Effector memory CD4-positive, alpha-beta T cell (primary cell): ENCODE measurements around the gene TCERG1.
"Not testable (repeated sequence)": the region's sequence is repeated elsewhere in the genome, so short reads cannot be mapped to it uniquely, and the experiment has no call there.

Experiments
- DNase-seq, 3 donors: peaks; one replicate each; pipeline ENCODE4 v3.0.0-alpha.2; 2020
- H3K27ac ChIP-seq: 2 replicates; pipeline ENCODE4 v1.7.0; 2013; ENCODE audit warnings: mild to moderate bottlenecking, low read length, moderate library complexity; ENCODE audit not compliant: insufficient read depth, poor library complexity, severe bottlenecking
- H3K27me3 ChIP-seq: replicated peaks from 2 replicates; pipeline ENCODE4 v1.7.0; 2013; ENCODE audit warnings: mild to moderate bottlenecking, low read length; ENCODE audit not compliant: insufficient read depth, control insufficient read depth, poor library complexity, severe bottlenecking
- H3K36me3 ChIP-seq: 2 replicates; pipeline ENCODE4 v1.7.0; 2013; ENCODE audit warnings: mild to moderate bottlenecking, low read length, moderate library complexity; ENCODE audit not compliant: control insufficient read depth, insufficient read depth
- H3K4me1 ChIP-seq: 2 replicates; pipeline ENCODE4 v1.7.0; 2013; ENCODE audit warnings: low read length, mild to moderate bottlenecking; ENCODE audit not compliant: control insufficient read depth, insufficient read depth, poor library complexity, severe bottlenecking
- H3K4me3 ChIP-seq: 2 replicates; pipeline ENCODE4 v1.7.0; 2013; ENCODE audit warnings: low read length, low read depth, mild to moderate bottlenecking; ENCODE audit not compliant: insufficient read depth, poor library complexity, severe bottlenecking
- H3K9me3 ChIP-seq: 2 replicates; pipeline ENCODE4 v1.7.0; 2013; ENCODE audit warnings: mild to moderate bottlenecking, low read length, moderate library complexity; ENCODE audit not compliant: control insufficient read depth

Gene TCERG1

DNA sequence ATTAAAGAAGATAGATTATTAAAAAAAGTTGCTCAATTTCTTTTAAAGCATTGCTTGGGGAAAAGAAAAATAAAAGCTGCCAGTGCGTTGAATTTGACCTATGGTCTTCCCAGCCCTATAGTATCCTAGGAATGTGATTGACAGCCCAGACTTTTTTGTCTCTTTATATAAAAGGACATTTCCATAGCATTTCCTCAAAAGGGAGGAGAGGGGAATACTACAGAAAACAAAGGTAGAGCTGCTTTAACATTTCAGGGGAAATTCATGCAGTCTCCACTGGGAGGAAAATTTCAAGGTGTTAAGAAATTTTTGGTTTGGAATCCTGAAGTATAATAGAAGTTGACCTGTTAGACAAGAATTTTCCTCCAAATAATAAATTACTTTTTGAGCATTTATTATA, 86.7 kb downstream of the TCERG1 start:
- H3K27ac ChIP-seq: no peak overlapping the region
- H3K36me3 ChIP-seq: no peaks in the 10 kb centered on the region
- no peaks in the 10 kb centered on the region for H3K4me1 ChIP-seq
- no peak for DNase-seq
- H3K9me3 ChIP-seq: no peaks in the 10 kb centered on the region
- no peaks in the 10 kb centered on the region for H3K27me3 ChIP-seq
- H3K4me3 ChIP-seq: no peak overlapping the region

GRCh38 chr5:146538432-146538831, 91.3 kb downstream of the TCERG1 start:
- no peak overlapping the region for H3K4me3 ChIP-seq
- no peaks in the 10 kb centered on the region for H3K36me3 ChIP-seq
- no peaks in the 10 kb centered on the region for H3K9me3 ChIP-seq
- H3K4me1 ChIP-seq: no peaks in the 10 kb centered on the region
- no peak overlapping the region for H3K27ac ChIP-seq
- no peaks in the 10 kb centered on the region for H3K27me3 ChIP-seq
- no peak for DNase-seq

DNA sequence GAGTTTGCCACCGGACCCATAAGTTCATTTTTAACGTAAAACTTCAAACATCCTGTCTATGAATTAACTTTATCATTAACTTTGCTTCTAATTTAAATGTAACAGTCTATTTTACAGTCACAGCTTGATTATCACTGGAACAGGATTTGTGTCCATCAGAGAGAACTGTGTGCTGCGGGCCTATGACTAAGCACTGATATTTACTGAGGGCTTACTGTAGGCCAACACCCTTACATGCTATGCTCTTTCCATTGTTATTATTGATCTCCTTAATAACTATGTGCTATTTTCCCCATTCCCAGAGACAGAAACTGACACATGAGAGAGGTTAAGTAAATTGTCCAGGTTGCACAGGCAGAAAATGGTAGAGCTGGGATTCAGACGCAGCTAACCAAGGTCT, 92.8 kb downstream of the TCERG1 start:
- Histone ChIP-seq H3K36me3 (no peaks in the 10 kb centered on the region), H3K4me1 (no peaks in the 10 kb centered on the region), H3K4me3 (no peak overlapping the region), H3K27ac (no peak overlapping the region), H3K9me3 (no peaks in the 10 kb centered on the region), H3K27me3 (no peaks in the 10 kb centered on the region)
- no peak for DNase-seq

- H3K4me1 ChIP-seq: no peaks in the 10 kb centered on the region
- no peaks in the 10 kb centered on the region for H3K9me3 ChIP-seq
- no peak overlapping the region for H3K27ac ChIP-seq
- no peak for DNase-seq
- H3K27me3 ChIP-seq: no peaks in the 10 kb centered on the region
- H3K36me3 ChIP-seq: no peaks in the 10 kb centered on the region
- no peak overlapping the region for H3K4me3 ChIP-seq
Observed at GRCh38 chr5:146540414-146540813, 93.3 kb downstream of the TCERG1 start.

GRCh38 chr5:146541958-146542849, 95.1 kb downstream of the TCERG1 start:
- DNase-seq: peak; percentile 24 to 52 (median 38)
- Histone ChIP-seq H3K9me3 (no peaks in the 10 kb centered on the region), H3K36me3 (no peaks in the 10 kb centered on the region), H3K27ac (no peak overlapping the region), H3K4me3 (no peak overlapping the region), H3K4me1 (no peaks in the 10 kb centered on the region), H3K27me3 (no peaks in the 10 kb centered on the region)

DNA sequence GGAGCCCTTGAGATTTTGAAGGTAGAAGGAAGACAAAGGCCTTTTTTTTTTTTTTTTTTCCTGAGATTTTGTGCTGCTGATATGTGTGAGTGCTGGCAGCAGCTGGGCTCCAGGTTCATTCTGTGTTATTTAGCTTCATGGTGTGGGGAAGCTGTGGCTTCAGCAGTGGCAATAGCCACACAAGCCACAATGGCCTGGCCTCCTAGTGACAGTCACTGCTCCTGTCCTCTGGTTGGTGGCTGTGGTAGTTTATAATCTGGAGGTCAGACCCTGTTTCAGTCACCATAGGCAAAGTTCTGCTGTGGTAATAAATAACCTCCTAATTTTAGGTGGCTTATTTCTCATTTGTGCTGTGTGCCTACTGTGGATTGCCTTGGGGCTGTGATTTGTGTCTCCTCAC, 97.1 kb downstream of the TCERG1 start:
- Histone ChIP-seq H3K4me3 (no peak overlapping the region), H3K27me3 (no peaks in the 10 kb centered on the region), H3K4me1 (no peaks in the 10 kb centered on the region), H3K36me3 (no peaks in the 10 kb centered on the region), H3K9me3 (no peaks in the 10 kb centered on the region), H3K27ac (no peak overlapping the region)
- no peak for DNase-seq

DNA sequence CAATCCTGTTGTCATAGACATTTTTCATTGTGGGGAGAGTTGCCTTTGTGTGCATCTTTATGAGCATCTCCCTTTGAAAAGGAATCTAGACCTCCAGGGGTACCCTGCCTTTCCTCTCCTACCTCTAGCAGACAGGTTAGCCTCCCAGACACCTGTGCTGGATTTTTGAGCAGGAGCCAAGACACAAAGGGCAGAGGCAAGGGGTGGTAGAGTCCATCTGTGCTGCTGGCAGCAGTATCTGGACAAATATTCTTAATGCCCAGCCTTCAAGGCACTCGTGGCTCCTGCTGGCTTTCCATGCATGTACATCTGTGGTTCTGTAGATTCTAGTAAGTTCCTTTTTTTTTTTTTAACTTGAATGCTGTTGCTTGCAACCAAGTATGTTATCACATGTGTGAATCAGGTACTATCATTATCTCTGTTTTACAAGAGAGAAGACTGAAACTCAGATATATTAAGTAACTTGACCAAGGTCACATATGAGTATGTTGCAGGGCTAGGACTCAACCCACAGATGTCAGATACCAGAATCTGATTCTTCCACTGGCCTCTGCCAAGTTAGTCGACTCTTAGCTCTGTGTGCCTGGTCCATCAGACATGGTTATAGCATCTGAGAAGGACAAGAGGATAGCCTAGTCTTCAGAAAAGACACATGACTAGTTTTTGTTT, 101.8 kb downstream of the TCERG1 start:
- H3K9me3 ChIP-seq: no peaks in the 10 kb centered on the region
- no peaks in the 10 kb centered on the region for H3K4me1 ChIP-seq
- no peak for DNase-seq
- no peak overlapping the region for H3K4me3 ChIP-seq
- no peaks in the 10 kb centered on the region for H3K36me3 ChIP-seq
- H3K27ac ChIP-seq: no peak overlapping the region
- H3K27me3 ChIP-seq: no peaks in the 10 kb centered on the region

DNA sequence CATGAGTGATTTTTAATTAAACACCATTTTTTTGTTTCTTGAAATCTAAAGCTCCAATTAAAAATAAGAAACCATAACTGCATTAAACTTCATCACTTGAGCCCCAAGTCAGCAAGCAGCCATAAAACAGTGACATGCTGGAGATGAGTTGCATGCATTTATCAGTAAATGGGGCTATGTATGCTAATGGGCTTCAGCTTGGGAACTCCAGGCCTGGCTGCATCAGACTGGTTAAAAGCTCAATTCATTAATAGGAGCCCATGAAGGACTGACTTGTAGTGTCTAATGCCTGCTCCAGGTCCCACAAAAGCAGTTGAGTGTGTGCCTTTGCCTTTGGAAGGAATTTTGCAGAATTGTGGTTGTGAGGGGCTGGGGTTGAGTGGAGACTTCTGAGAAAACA, 102.5 kb downstream of the TCERG1 start:
- no peaks in the 10 kb centered on the region for H3K27me3 ChIP-seq
- no peak overlapping the region for H3K27ac ChIP-seq
- no peak for DNase-seq
- no peaks in the 10 kb centered on the region for H3K9me3 ChIP-seq
- H3K4me3 ChIP-seq: no peak overlapping the region
- no peaks in the 10 kb centered on the region for H3K36me3 ChIP-seq
- H3K4me1 ChIP-seq: no peaks in the 10 kb centered on the region

DNA sequence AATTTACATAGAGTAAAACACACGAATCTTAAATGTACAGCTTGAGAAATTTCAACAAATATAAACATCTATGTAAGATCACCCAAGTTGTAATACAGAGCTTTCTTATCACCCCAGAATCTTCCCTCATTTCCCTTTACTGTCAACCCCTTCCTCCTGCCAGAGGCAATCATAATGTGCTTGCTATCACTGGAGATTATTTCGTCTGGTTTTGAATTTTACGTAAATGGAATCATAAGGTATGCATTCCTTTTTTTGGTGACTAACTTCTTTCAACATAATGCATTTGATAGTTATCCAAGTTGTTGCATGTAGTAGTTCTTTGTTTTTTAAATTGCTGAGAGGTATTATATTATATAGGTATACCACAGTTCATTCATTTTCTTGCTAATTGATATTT, 106.3 kb downstream of the TCERG1 start:
- Histone ChIP-seq H3K27ac (no peak overlapping the region), H3K4me3 (no peak overlapping the region), H3K36me3 (no peaks in the 10 kb centered on the region), H3K4me1 (no peaks in the 10 kb centered on the region), H3K27me3 (no peaks in the 10 kb centered on the region), H3K9me3 (no peaks in the 10 kb centered on the region)
- DNase-seq: no peak

DNA sequence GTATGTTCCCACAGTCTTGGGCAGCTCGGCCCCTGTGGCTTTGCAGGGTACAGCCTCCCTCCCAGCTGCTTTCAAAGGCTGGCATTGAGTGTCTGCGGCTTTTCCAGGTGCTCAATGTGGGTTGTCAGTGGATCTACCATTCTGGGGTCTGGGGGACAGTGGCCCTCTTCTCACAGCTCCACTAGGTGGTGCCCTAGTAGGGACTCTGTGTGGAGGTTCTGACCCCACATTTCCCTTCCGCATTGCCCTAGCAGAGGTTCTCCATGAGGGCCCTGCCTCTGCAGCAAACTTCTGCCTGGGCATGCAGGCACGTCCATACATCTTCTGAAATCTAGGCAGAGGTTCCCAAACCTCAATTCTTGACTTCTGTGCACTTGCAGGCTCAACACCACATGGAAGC, 109.8 kb downstream of the TCERG1 start:
- not testable (repeated sequence) for H3K9me3 ChIP-seq, H3K27ac ChIP-seq, H3K4me1 ChIP-seq, DNase-seq, H3K36me3 ChIP-seq, H3K4me3 ChIP-seq, H3K27me3 ChIP-seq
